ENCODE data around the gene WFS1.
A peak's percentile ranks its signal among the peaks of the same experiment; 100 is the strongest.

WFS1 gene

GRCh38 chr4:6269616-6270511 is at the start of gene WFS1:
WFS1 (plus strand) TSS chr4:6269850; CDS start chr4:6277456, 7,606 bp downstream.
- peak; percentile 98 to 99 for DNase-seq

GRCh38 chr4:6221301-6221850 is 48.3 kb upstream of the WFS1 start:
- no peak for DNase-seq

- peak; percentile 42 to 52 for DNase-seq
Observed at GRCh38 chr4:6221851-6222760, 47.5 kb upstream of the WFS1 start.

GRCh38 chr4:6222761-6223292 is 46.8 kb upstream of the WFS1 start:
- DNase-seq = no peak

GRCh38 chr4:6224735-6225134 is 44.9 kb upstream of the WFS1 start:
- DNase-seq = no peak

- DNase-seq = peak in 1 of 2 experiments; percentile 24
Observed at GRCh38 chr4:6225469-6225868, 44.2 kb upstream of the WFS1 start.

- no peak for DNase-seq
Observed at GRCh38 chr4:6226506-6226905, 43.1 kb upstream of the WFS1 start.

- no peak for DNase-seq
Observed at GRCh38 chr4:6227412-6228157, 42.1 kb upstream of the WFS1 start.

- DNase-seq = no peak
Observed at GRCh38 chr4:6228158-6229067, 41.2 kb upstream of the WFS1 start.

GRCh38 chr4:6229095-6229494 is 40.6 kb upstream of the WFS1 start:
- DNase-seq = no peak

- DNase-seq = no peak
Observed at GRCh38 chr4:6229671-6230501, 39.8 kb upstream of the WFS1 start.

GRCh38 chr4:6230502-6230785 is 39.2 kb upstream of the WFS1 start:
- DNase-seq = no peak

- DNase-seq = no peak
Observed at GRCh38 chr4:6230827-6231662, 38.6 kb upstream of the WFS1 start.

GRCh38 chr4:6231663-6232165 is 37.9 kb upstream of the WFS1 start:
- no peak for DNase-seq

- no peak for DNase-seq
Observed at GRCh38 chr4:6232836-6233785, 36.5 kb upstream of the WFS1 start.

- DNase-seq = no peak
Observed at GRCh38 chr4:6233929-6234328, 35.7 kb upstream of the WFS1 start.

- DNase-seq = no peak
Observed at GRCh38 chr4:6235012-6235411, 34.6 kb upstream of the WFS1 start.
